ENCODE data around the gene NPEPL1. TPM values are rescaled to one million over a fixed set of nuclear protein-coding genes. Genes with fewer than 3 reads are reported as not detected.
A peak's percentile ranks its signal among the peaks of the same experiment; 100 is the strongest.

Gene NPEPL1
- total RNA-seq, 1 experiment from 2014 or later, result 31.1 TPM

- Histone ChIP-seq H3K9ac (ENCODE audit: extremely low read depth, insufficient read length, low read length) (no peak overlapping the region), H2BK5ac (ENCODE audit: insufficient read length, low read length) (no peak overlapping the region), H3K23ac (ENCODE audit: insufficient read length, low read depth, low read length) (no peak overlapping the region), H3K27me3 (ENCODE audit: insufficient read depth, low read length) (no peaks in the 10 kb centered on the region; the same call in 1 of the 2 replicates), H2BK12ac (ENCODE audit: insufficient read length, low read depth, low read length) (no peak overlapping the region), H2BK20ac (ENCODE audit: low read depth, low read length, poor library complexity, severe bottlenecking) (no peak overlapping the region), H3K27ac (ENCODE audit: insufficient read length, low read depth, low read length) (no peak overlapping the region), H3T11ph (ENCODE audit: low read length) (no peak overlapping the region), H3K14ac (ENCODE audit: insufficient read depth, low read length) (no peak overlapping the region), H3K56ac (ENCODE audit: insufficient read length, low read depth, low read length) (no peak overlapping the region), H3K79me1 (ENCODE audit: insufficient read depth, low read depth, low read length, poor library complexity, severe bottlenecking) (no peaks in the 10 kb centered on the region), H3K23me2 (ENCODE audit: insufficient read length, low read depth, low read length, poor library complexity, severe bottlenecking) (peaks cover 21% of the 10 kb centered on the region), H3K79me2 (ENCODE audit: insufficient read depth, low read length) (peaks cover 8% of the 10 kb centered on the region; the same call in 1 of the 2 replicates), H4K5ac (ENCODE audit: insufficient read length, low read depth, low read length) (no peak overlapping the region), H3K4ac (ENCODE audit: low read depth, low read length) (no peak overlapping the region), H2BK120ac (ENCODE audit: low read depth, low read length, poor library complexity, severe bottlenecking) (no peak overlapping the region), H3K4me2 (ENCODE audit: insufficient read depth, insufficient read length, low read length) (peak overlapping the region; percentile 49), H3K9me3 (ENCODE audit: control insufficient read depth, low read depth, low read length) (no peaks in the 10 kb centered on the region), H3K4me1 (ENCODE audit: insufficient read depth, low read length) (peaks cover 1% of the 10 kb centered on the region; the same call in 1 of the 2 replicates), H3K18ac (ENCODE audit: insufficient read length, low read depth, low read length) (no peak overlapping the region), H2AFZ (ENCODE audit: low read length) (no peak overlapping the region), H4K91ac (ENCODE audit: insufficient read length, low read depth, low read length) (no peak overlapping the region), H4K20me1 (ENCODE audit: control insufficient read depth, insufficient read depth, insufficient read length) (no peaks in the 10 kb centered on the region), H2AK5ac (ENCODE audit: insufficient read length, low read length) (no peak overlapping the region), H4K8ac (replicated peaks; ENCODE audit: insufficient read length, low read depth, low read length) (no peak overlapping the region), H2BK15ac (ENCODE audit: low read depth, low read length) (no peak overlapping the region)
- no peak overlapping the region; a peak in 1 of 7 replicates for H3K27ac Mint-ChIP-seq
- H3K36me3 Mint-ChIP-seq (ENCODE audit: insufficient read depth in 1 of 3, low read depth in 3 of 3), result peaks cover 0 to 5% (median 2%) of the 10 kb centered on the region in 3 experiments; a peak in 4 of 7 replicates
- peak; percentile 44 for DNase-seq
- WGBS (ENCODE audit: extremely low coverage, insufficient read length, low lambda C conversion rate), result no CpG with 5 or more reads among the region's 62 CpGs
- peaks cover 24% of the 10 kb centered on the region in 2 experiments for H3K4me1 Mint-ChIP-seq
- TF ChIP-seq CTCF (conservative IDR thresholded peaks at IDR 0.05), result no peak
- peak overlapping the region; percentile 95 to 98 for H3K4me3 Mint-ChIP-seq
- peaks cover 2% of the 10 kb centered on the region; the same call in 1 of the 2 replicates for H3K27me3 Mint-ChIP-seq (ENCODE audit: low read depth)
- no peaks in the 10 kb centered on the region; a peak in 1 of 5 replicates for H3K9me3 Mint-ChIP-seq
Observed at GRCh38 chr20:58650181-58650775, 42.3 kb upstream of the NPEPL1 start.

Measured in H9 (cell line).